ENCODE data around the gene ATP10A. TPM values are rescaled to one million over a fixed set of nuclear protein-coding genes. Genes with fewer than 3 reads are reported as not detected.
A peak's percentile ranks its signal among the peaks of the same experiment; 100 is the strongest.
"Not testable (repeated sequence)": the region's sequence is repeated elsewhere in the genome, so short reads cannot be mapped to it uniquely, and the experiment has no call there.

Gene ATP10A
- total RNA-seq, 4 donors from 2014 or later: 3.8 to 7.1 (median 5.2) TPM

- no peaks in the 10 kb centered on the region for H3K9me3 ChIP-seq
- DNase-seq (ENCODE audit: low spot score in 2 of 2): no peak
- 75% methylated on average over 19 of the region's 20 CpGs for WGBS
- TF ChIP-seq CTCF (IDR thresholded peaks at IDR 0.05) (no peak), POLR2AphosphoS5 (IDR thresholded peaks at IDR 0.05) (no peak), POLR2A (IDR thresholded peaks at IDR 0.05) (no peak), EP300 (IDR thresholded peaks at IDR 0.05) (no peak)
- peak overlapping the region; percentile 79 for H3K4me3 ChIP-seq
- H3K27me3 ChIP-seq: peaks cover 14% of the 10 kb centered on the region
- H3K36me3 ChIP-seq: no peaks in the 10 kb centered on the region
- H3K27ac ChIP-seq: peak overlapping the region; percentile 74
- H3K4me1 ChIP-seq: peaks cover 45% of the 10 kb centered on the region
Measured at GRCh38 chr15:25860885-25861866, 2.0 kb downstream of the ATP10A start.

- Histone ChIP-seq H3K9me3 (no peaks in the 10 kb centered on the region), H3K4me1 (peaks cover 45% of the 10 kb centered on the region), H3K36me3 (no peaks in the 10 kb centered on the region), H3K27ac (peak overlapping the region; percentile 74), H3K4me3 (peak overlapping the region; percentile 79), H3K27me3 (peaks cover 14% of the 10 kb centered on the region)
- TF ChIP-seq POLR2AphosphoS5 (IDR thresholded peaks at IDR 0.05) (no peak), EP300 (IDR thresholded peaks at IDR 0.05) (peak; percentile 15)
- WGBS: 39% methylated on average over 15 of the region's 15 CpGs
- DNase-seq (ENCODE audit: low spot score in 2 of 2): no peak
Measured at GRCh38 chr15:25859838-25860645, 3.1 kb downstream of the ATP10A start.

GRCh38 chr15:25858952-25859760 is 4.0 kb downstream of the ATP10A start:
- H3K9me3 ChIP-seq: no peaks in the 10 kb centered on the region
- WGBS: 61% methylated on average over 12 of the region's 13 CpGs
- peaks cover 45% of the 10 kb centered on the region for H3K4me1 ChIP-seq
- no peak for DNase-seq (ENCODE audit: low spot score in 2 of 2)
- TF ChIP-seq POLR2AphosphoS5 (IDR thresholded peaks at IDR 0.05): no peak
- no peak for TF ChIP-seq POLR2A (IDR thresholded peaks at IDR 0.05)
- no peak for TF ChIP-seq CTCF (IDR thresholded peaks at IDR 0.05)
- TF ChIP-seq EP300 (IDR thresholded peaks at IDR 0.05): no peak
- H3K27ac ChIP-seq: peak overlapping the region; percentile 74
- peaks cover 14% of the 10 kb centered on the region for H3K27me3 ChIP-seq
- no peaks in the 10 kb centered on the region for H3K36me3 ChIP-seq
- peak overlapping the region; percentile 79 for H3K4me3 ChIP-seq

GRCh38 chr15:25856059-25856458 is 7.1 kb downstream of the ATP10A start:
- H3K4me1 ChIP-seq: peaks cover 22% of the 10 kb centered on the region
- WGBS: 71% methylated on average over 5 of the region's 5 CpGs
- H3K36me3 ChIP-seq; H3K27ac ChIP-seq; H3K4me3 ChIP-seq; DNase-seq (ENCODE audit: low spot score in 2 of 2); H3K27me3 ChIP-seq; H3K9me3 ChIP-seq: not testable (repeated sequence)

- peak in 1 of 2 donors; percentile 23 for DNase-seq (ENCODE audit: low spot score in 2 of 2)
- WGBS: 59% methylated on average over 4 of the region's 4 CpGs
- TF ChIP-seq EP300 (IDR thresholded peaks at IDR 0.05): no peak
- no peak for TF ChIP-seq CTCF (IDR thresholded peaks at IDR 0.05)
- TF ChIP-seq POLR2A (IDR thresholded peaks at IDR 0.05): no peak
- no peak for TF ChIP-seq POLR2AphosphoS5 (IDR thresholded peaks at IDR 0.05)
Measured at GRCh38 chr15:25852661-25853524, 10.2 kb downstream of the ATP10A start.

More at GRCh38 chr15:25852661-25853524, 10.2 kb downstream of the ATP10A start:
- H3K9me3 ChIP-seq: no peaks in the 10 kb centered on the region
- H3K4me3 ChIP-seq: no peak overlapping the region
- peaks cover 29% of the 10 kb centered on the region for H3K4me1 ChIP-seq
- H3K27ac ChIP-seq: no peak overlapping the region
- H3K27me3 ChIP-seq: no peaks in the 10 kb centered on the region
- H3K36me3 ChIP-seq: no peaks in the 10 kb centered on the region
